ENCODE results near the gene HIP1. TPM values are rescaled to one million over a fixed set of nuclear protein-coding genes. Genes with fewer than 3 reads are reported as not detected.
"Not testable (repeated sequence)": the region's sequence is repeated elsewhere in the genome, so short reads cannot be mapped to it uniquely, and the experiment has no call there.

Gene HIP1
- total RNA-seq = 10 to 100 TPM in 1 of 6 donors, 1 to 10 TPM in 5; 4.9 to 14.8 (median 5.9) TPM
- 1 to 10 TPM; 3.6 to 3.9 TPM for polyA plus RNA-seq

DNA sequence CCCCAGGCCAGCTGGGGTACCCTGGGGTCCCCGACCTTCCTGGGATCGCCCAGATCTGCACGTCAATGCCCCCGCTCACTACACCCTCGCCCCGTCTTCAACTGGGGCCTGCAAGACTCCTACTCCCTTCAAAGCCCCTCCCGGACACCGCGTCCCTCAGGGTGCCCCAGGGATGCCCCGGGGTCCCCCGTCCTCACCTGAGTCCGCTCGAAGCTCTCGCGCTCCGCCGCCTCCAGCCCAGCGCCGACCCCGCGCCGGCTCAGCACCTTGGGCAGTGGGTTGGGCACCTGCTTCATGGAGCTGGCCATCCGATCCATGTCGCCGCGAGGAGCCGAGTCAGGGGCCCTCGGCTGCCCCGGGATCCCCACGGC, at the start of gene HIP1:
TSS of gene HIP1 (minus strand) at position 338 of the 371 bp plus-strand sequence. CDS start at position 317, 21 bp downstream.
- no peaks in the 10 kb centered on the region for H3K9me3 ChIP-seq
- peak within 1 kb of the TSS; percentile 91 to 99 (median 95) for H3K4me3 ChIP-seq
- H3K27ac ChIP-seq = peak within 1 kb of the TSS; percentile 31 to 88 (median 67)
- intact Hi-C loops (cut with DNase I) = no loop called here
- 1% methylated on average over 27 to 30 of the region's 30 CpGs for WGBS, 2 donors
- ATAC-seq (no peak), FAIRE-seq (no peak), DNase-seq (no peak)
- no peak for TF ChIP-seq CTCF (IDR thresholded peaks at IDR 0.05)
- no peaks in the 10 kb centered on the region for H3K36me3 ChIP-seq
- H3K4me1 ChIP-seq = no peaks in the 10 kb centered on the region
- no peaks in the 10 kb centered on the region for H3K27me3 ChIP-seq

GRCh38 chr7:75788154-75788847, 49.6 kb upstream of the HIP1 start:
- ATAC-seq; H3K27me3 ChIP-seq; intact Hi-C loops (cut with DNase I); H3K4me3 ChIP-seq; H3K9me3 ChIP-seq; FAIRE-seq; H3K27ac ChIP-seq; H3K36me3 ChIP-seq; H3K4me1 ChIP-seq; DNase-seq: not testable (repeated sequence)
- 69 to 73% methylated on average over 14 of the region's 14 CpGs for WGBS, 2 donors

- intact Hi-C loops (cut with DNase I) = not testable (repeated sequence)
- 86 to 87% methylated on average over 5 of the region's 5 CpGs for WGBS, 2 donors
Observed at GRCh38 chr7:75783058-75783457, 44.3 kb upstream of the HIP1 start.

GRCh38 chr7:75780647-75781273, 42.0 kb upstream of the HIP1 start:
- H3K9me3 ChIP-seq; H3K4me1 ChIP-seq; H3K27me3 ChIP-seq; DNase-seq; H3K27ac ChIP-seq; H3K4me3 ChIP-seq; FAIRE-seq; ATAC-seq; H3K36me3 ChIP-seq; intact Hi-C loops (cut with DNase I): not testable (repeated sequence)
- WGBS, 2 donors = 73 to 75% methylated on average over 14 of the region's 14 CpGs

More at GRCh38 chr7:75783058-75783457, 44.3 kb upstream of the HIP1 start:
- H3K9me3 ChIP-seq, DNase-seq, H3K4me1 ChIP-seq, H3K27me3 ChIP-seq, H3K36me3 ChIP-seq, ATAC-seq, H3K27ac ChIP-seq, H3K4me3 ChIP-seq, FAIRE-seq: not testable (repeated sequence)

DNA sequence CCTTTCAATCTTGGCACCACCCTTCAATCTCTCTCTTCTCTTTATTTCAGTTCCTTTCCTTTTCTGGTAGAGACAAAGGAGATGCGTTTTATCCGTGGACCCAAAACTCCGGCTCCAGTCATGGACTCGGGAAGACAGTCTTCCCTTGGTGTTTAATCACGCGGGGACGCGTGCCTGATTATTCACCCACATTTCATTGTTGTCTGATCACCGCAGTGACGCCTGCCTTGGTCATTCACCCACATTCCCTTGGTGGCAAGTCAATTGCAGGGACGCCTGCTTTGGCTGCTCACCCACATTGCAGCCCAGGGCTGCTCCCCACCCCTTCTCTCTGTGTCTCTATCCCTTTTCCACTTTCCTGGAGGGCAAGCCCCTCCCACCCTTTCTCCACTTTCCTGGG, 40.8 kb upstream of the HIP1 start:
- H3K27ac ChIP-seq; H3K4me3 ChIP-seq; ATAC-seq; intact Hi-C loops (cut with DNase I); H3K36me3 ChIP-seq; FAIRE-seq; H3K27me3 ChIP-seq; DNase-seq; H3K9me3 ChIP-seq; H3K4me1 ChIP-seq: not testable (repeated sequence)
- WGBS, 2 donors = 74% methylated on average over 11 of the region's 11 CpGs

GRCh38 chr7:75779035-75779434, 40.3 kb upstream of the HIP1 start:
- WGBS, 2 donors = 67 to 73% methylated on average over 11 of the region's 11 CpGs
- DNase-seq; H3K27ac ChIP-seq; H3K4me1 ChIP-seq; H3K36me3 ChIP-seq; H3K27me3 ChIP-seq; intact Hi-C loops (cut with DNase I); FAIRE-seq; ATAC-seq; H3K4me3 ChIP-seq; H3K9me3 ChIP-seq: not testable (repeated sequence)

DNA sequence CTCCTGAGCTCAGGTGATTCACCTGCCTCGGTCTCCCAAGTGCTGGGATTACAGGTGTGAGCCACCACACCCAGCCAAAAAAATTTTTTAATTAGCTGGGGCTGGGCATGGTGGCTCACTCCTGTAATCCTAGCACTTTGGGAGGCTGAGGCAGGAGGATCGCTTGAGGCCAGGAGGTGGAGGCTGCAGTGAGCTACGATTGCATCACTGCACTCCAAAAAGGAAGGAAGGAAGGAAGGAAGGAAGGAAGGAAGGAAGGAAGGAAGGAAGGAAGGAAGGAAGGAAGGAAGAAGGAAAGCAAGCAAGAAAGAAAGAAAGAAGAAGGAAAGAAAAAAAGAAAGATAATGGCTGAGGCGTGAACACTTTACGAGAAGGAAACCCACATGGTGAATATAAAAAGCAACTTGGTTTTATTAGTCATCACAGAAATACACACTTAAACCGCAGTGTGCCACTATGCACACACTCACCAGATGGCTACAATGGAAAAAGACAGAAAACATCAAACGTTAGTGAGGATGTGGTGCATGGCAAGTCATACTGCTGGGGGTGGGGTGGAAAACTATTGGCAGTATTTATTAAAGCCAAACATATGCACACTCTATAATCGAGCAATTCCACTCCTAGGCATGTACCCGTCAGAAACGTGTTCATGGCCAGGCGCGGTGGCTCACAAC, 37.7 kb upstream of the HIP1 start:
- H3K4me1 ChIP-seq = no peaks in the 10 kb centered on the region
- no peak for FAIRE-seq
- DNase-seq = no peak
- H3K27me3 ChIP-seq = no peaks in the 10 kb centered on the region
- peak in 2 of 4 donors; percentile 13 to 45 for ATAC-seq
- TF ChIP-seq CTCF (IDR thresholded peaks at IDR 0.05) = no peak
- WGBS, 2 donors = 72 to 78% methylated on average over 12 of the region's 12 CpGs
- no peak overlapping the region for H3K27ac ChIP-seq
- intact Hi-C loops (cut with DNase I) = no loop called here
- H3K9me3 ChIP-seq = no peaks in the 10 kb centered on the region
- H3K4me3 ChIP-seq = no peak overlapping the region
- no peaks in the 10 kb centered on the region for H3K36me3 ChIP-seq

GRCh38 chr7:75773958-75774357, 35.2 kb upstream of the HIP1 start:
- ATAC-seq; H3K4me3 ChIP-seq; DNase-seq; H3K4me1 ChIP-seq; H3K27me3 ChIP-seq; H3K36me3 ChIP-seq; intact Hi-C loops (cut with DNase I); FAIRE-seq; H3K9me3 ChIP-seq; H3K27ac ChIP-seq: not testable (repeated sequence)
- WGBS, 2 donors = 91 to 94% methylated on average over 6 of the region's 6 CpGs

All from pancreas (tissue), 10 donors.